Right lobe of liver (tissue), 4 donors: ENCODE data around the gene NR3C2.

Experiments used
- POLR2A ChIP-seq: fragments of 450-650 bp; IDR thresholded peaks from one replicate; pipeline ENCODE4 v1.6.1; 2017; ENCODE audit warnings: antibody characterized with exemption, mild to moderate bottlenecking
- TF ChIP-seq, protein P1 (sequence below), 4 donors: fragments of 200-600 bp in 3 of 4; fragments of 450-650 bp in 1 of 4; IDR thresholded peaks; one replicate each; pipeline versions ENCODE4 v1.5.1 to v1.8.0; 2016 to 2022; ENCODE audit warnings: antibody characterized with exemption in 4 of 4, mild to moderate bottlenecking in 2 of 4
- donor health status: DM: no; HTN: no; CAD: no.
- donor health status: DM: no; HTN: no; CAD: no.
- donor health status: DM: no; HTN: yes; CAD: no.

DNA sequence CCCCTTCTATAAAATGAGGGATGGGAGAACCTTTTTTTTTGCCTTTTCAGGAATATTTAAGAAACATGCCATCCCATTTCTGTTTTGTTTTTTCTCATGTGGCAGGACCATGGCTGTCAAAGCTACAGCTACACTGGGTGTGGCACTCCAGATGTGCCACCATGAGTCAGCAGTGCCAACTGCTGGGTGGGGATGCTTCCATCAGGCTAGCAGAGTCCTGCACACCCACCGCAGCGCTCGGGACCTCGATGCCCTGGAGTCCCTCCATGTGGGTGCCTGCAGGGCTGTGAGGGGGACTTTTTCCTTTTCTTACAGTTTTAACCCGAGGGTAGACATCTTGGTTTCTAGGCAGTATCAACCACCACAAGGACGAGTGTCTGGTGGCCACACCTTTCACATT is 352.6 kb downstream of the NR3C2 start:
- no peak for TF ChIP-seq POLR2A
- TF ChIP-seq, protein P1, sequence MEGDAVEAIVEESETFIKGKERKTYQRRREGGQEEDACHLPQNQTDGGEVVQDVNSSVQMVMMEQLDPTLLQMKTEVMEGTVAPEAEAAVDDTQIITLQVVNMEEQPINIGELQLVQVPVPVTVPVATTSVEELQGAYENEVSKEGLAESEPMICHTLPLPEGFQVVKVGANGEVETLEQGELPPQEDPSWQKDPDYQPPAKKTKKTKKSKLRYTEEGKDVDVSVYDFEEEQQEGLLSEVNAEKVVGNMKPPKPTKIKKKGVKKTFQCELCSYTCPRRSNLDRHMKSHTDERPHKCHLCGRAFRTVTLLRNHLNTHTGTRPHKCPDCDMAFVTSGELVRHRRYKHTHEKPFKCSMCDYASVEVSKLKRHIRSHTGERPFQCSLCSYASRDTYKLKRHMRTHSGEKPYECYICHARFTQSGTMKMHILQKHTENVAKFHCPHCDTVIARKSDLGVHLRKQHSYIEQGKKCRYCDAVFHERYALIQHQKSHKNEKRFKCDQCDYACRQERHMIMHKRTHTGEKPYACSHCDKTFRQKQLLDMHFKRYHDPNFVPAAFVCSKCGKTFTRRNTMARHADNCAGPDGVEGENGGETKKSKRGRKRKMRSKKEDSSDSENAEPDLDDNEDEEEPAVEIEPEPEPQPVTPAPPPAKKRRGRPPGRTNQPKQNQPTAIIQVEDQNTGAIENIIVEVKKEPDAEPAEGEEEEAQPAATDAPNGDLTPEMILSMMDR (IDR thresholded peaks at IDR 0.05), result no peak
